ENCODE data around the gene AMIGO1.

- no peak for TF ChIP-seq CTCF (IDR thresholded peaks at IDR 0.05)
- TF ChIP-seq POLR2A (IDR thresholded peaks at IDR 0.05), result no peak
Observed at GRCh38 chr1:109521002-109521951, 11.8 kb upstream of the AMIGO1 start.

Data from body of pancreas (tissue), 4 donors.